ENCODE results near the gene ZMYND8.

- no peak; the same call in none of the 2 replicates for TF ChIP-seq POLR2AphosphoS5 (IDR thresholded peaks at IDR 0.05; ENCODE audit: low read depth, low read length)
- TF ChIP-seq YY1 (IDR thresholded peaks at IDR 0.05; ENCODE audit: low read depth, low read length): no peak; the same call in 1 of the 2 replicates
These were observed 36.8 kb downstream of the ZMYND8 start for GRCh38 chr20:47319517-47320252.

All from H1 (cell line).